ENCODE results near the gene ABAT. TPM values are rescaled to one million over a fixed set of nuclear protein-coding genes. Genes with fewer than 3 reads are reported as not detected.

ABAT gene
- total and polyA plus RNA-seq, 10 of the 15 experiments (the other 5 are each of a cell fraction or from before 2014, with no cell fraction given) = 1.0 to 10.6 (median 1.9) TPM

- ChIA-PET SMC1A (ENCODE audit: uncharacterized antibody, unreplicated experiment) (no interaction called here), RAD21 (ENCODE audit: unreplicated experiment) (no interaction called here), CTCF (interaction anchor here (1.1 kb wide), 1 partner anchor 490 kb away, joined by 3 read pairs; no protein-coding TSS in a partner anchor), POLR2A (no interaction called here)
- FAIRE-seq (no peak), ATAC-seq (no peak), DNase-seq (ENCODE audit: low read depth, low spot score) (no peak)
- TF ChIP-seq IRF5 (IDR thresholded peaks at IDR 0.05; ENCODE audit: borderline replicate concordance) = no peak
- no peak for TF ChIP-seq SMAD5 (IDR thresholded peaks at IDR 0.05; ENCODE audit: low read depth)
- no peak for TF ChIP-seq CBX5 (IDR thresholded peaks at IDR 0.05; ENCODE audit: low read depth)
- no peak for TF ChIP-seq BACH1 (IDR thresholded peaks at IDR 0.05; ENCODE audit: borderline replicate concordance)
- TF ChIP-seq RCOR1 (conservative IDR thresholded peaks at IDR 0.05; ENCODE audit: low read depth, low read length) = no peak
- TF ChIP-seq EED (IDR thresholded peaks at IDR 0.05; ENCODE audit: low read depth) = no peak
- TF ChIP-seq MLLT1 (IDR thresholded peaks at IDR 0.05) = no peak
- TF ChIP-seq BCLAF1 (IDR thresholded peaks at IDR 0.05) = no peak
- no peak for TF ChIP-seq HDAC2 (IDR thresholded peaks at IDR 0.05)
- no peak for TF ChIP-seq ZBED1 (IDR thresholded peaks at IDR 0.05; ENCODE audit: borderline replicate concordance)
- TF ChIP-seq KDM1A (IDR thresholded peaks at IDR 0.05; ENCODE audit: borderline replicate concordance) = no peak
- TF ChIP-seq GABPA (IDR thresholded peaks at IDR 0.05; ENCODE audit: low read depth) = no peak
- no peak for TF ChIP-seq ZSCAN29 (IDR thresholded peaks at IDR 0.05)
- no peak for TF ChIP-seq PAX5 (IDR thresholded peaks at IDR 0.05; ENCODE audit: borderline replicate concordance, low read depth, low read length)
- no peak for TF ChIP-seq SRF (IDR thresholded peaks at IDR 0.05; ENCODE audit: low read depth in 2 of 2, low read length in 2 of 2)
- TF ChIP-seq MYB (IDR thresholded peaks at IDR 0.05; ENCODE audit: borderline replicate concordance, low read depth, low read length) = no peak
- H2AFZ ChIP-seq (ENCODE audit: control insufficient read depth, low read depth, low read length) = no peak overlapping the region
- H3K27ac ChIP-seq (ENCODE audit: control insufficient read depth, insufficient read depth) = no peak overlapping the region
- H3K9ac ChIP-seq (ENCODE audit: control insufficient read depth, insufficient read depth, low read length) = no peak overlapping the region
- H3K27me3 ChIP-seq (replicated peaks in 1 of 2; ENCODE audit: control insufficient read depth in 2 of 2, insufficient read depth in 2 of 2, low read length in 1 of 2) = no peaks in the 10 kb centered on the region
- H3K4me1 ChIP-seq (ENCODE audit: control insufficient read depth, insufficient read depth, low read length) = no peaks in the 10 kb centered on the region
- no peaks in the 10 kb centered on the region for H4K20me1 ChIP-seq (ENCODE audit: control insufficient read depth, insufficient read depth)
- no peaks in the 10 kb centered on the region for H3K79me2 ChIP-seq (ENCODE audit: control insufficient read depth, insufficient read depth, low read length)
- intact Hi-C loops (cut with micrococcal nuclease; ENCODE audit: unreplicated experiment) = no loop called here
- no peak overlapping the region for H3K4me3 ChIP-seq
- H3K9me3 ChIP-seq (replicated peaks; ENCODE audit: control insufficient read depth, insufficient read depth, low read length) = no peaks in the 10 kb centered on the region
- no TSS peak for BruUV-seq (replicated peaks)
- 81% methylated on average over 29 of the region's 29 CpGs for WGBS (ENCODE audit: insufficient coverage, insufficient replicate concordance, low lambda C conversion rate, missing lambda C conversion rate)
- no peak overlapping the region for H3K4me2 ChIP-seq (ENCODE audit: control insufficient read depth, insufficient read depth)
- in situ Hi-C loops (cut with MboI) = no loop called here
- peaks cover 17 to 23% of the 10 kb centered on the region in 2 experiments for H3K36me3 ChIP-seq (ENCODE audit: control insufficient read depth in 2 of 2, insufficient read depth in 2 of 2, low read length in 1 of 2)
Observed at GRCh38 chr16:8644211-8645140, 29.9 kb upstream of the ABAT start.

Data from GM12878 (cell line).